Liver (tissue), 9 donors: ENCODE data around the gene S100A4. TPM values are rescaled to one million over a fixed set of nuclear protein-coding genes. Genes with fewer than 3 reads are reported as not detected.
"Not testable (repeated sequence)": the region's sequence is repeated elsewhere in the genome, so short reads cannot be mapped to it uniquely, and the experiment has no call there.

ENCODE experiments used
- DNase-seq: peaks from one replicate; pipeline ENCODE4 v3.0.0-alpha.2; 2017; ENCODE audit warnings: low spot score
- H3K27ac ChIP-seq, 2 donors: one replicate each; pipeline ENCODE4 v1.7.0; 2013; ENCODE audit warnings: inconsistent platforms in 2 of 2, low read length in 2 of 2, control low read depth in 1 of 2, low read depth in 1 of 2, mild to moderate bottlenecking in 1 of 2
- H3K27me3 ChIP-seq, 4 donors: one replicate each; pipeline versions ENCODE4 v1.6.1 to v1.7.0; 2013; ENCODE audit warnings: low read length in 3 of 4, inconsistent platforms in 1 of 4, mild to moderate bottlenecking in 1 of 4, moderate library complexity in 1 of 4; ENCODE audit not compliant: control insufficient read depth in 4 of 4, insufficient read depth in 4 of 4
- H3K36me3 ChIP-seq, 4 donors: one replicate each; pipeline versions ENCODE4 v1.6.1 to v1.7.0; 2013; ENCODE audit warnings: low read length in 3 of 4, mild to moderate bottlenecking in 3 of 4, low read depth in 1 of 4, moderate library complexity in 1 of 4; ENCODE audit not compliant: control insufficient read depth in 4 of 4, insufficient read depth in 3 of 4
- H3K4me1 ChIP-seq, 4 donors: one replicate each; pipeline versions ENCODE4 v1.6.1 to v1.7.0; 2013; ENCODE audit warnings: low read length in 3 of 4, mild to moderate bottlenecking in 3 of 4, moderate library complexity in 1 of 4; ENCODE audit not compliant: control insufficient read depth in 4 of 4, insufficient read depth in 4 of 4
- H3K4me3 ChIP-seq, 3 donors: one replicate each; pipeline versions ENCODE4 v1.6.1 to v1.7.0; 2013; ENCODE audit warnings: low read length in 3 of 3, control low read depth in 1 of 3, low read depth in 1 of 3, mild to moderate bottlenecking in 1 of 3
- H3K9ac ChIP-seq, 2 donors: one replicate each; pipeline ENCODE4 v1.7.0; 2013; ENCODE audit warnings: low read length in 2 of 2, mild to moderate bottlenecking in 2 of 2, moderate library complexity in 2 of 2, control low read depth in 1 of 2, low read depth in 1 of 2
- H3K9me3 ChIP-seq, 4 donors: one replicate each; pipeline versions ENCODE4 v1.6.1 to v1.7.0; 2013; ENCODE audit warnings: low read length in 3 of 4; ENCODE audit not compliant: control insufficient read depth in 4 of 4
- EGR1 ChIP-seq, 2 donors: IDR thresholded peaks; 2 replicates each; pipeline ENCODE4 v1.6.1; 2016 to 2018; ENCODE audit warnings: antibody characterized with exemption in 2 of 2, low read depth in 2 of 2
- FOXA1 ChIP-seq: IDR thresholded peaks from 2 replicates; pipeline ENCODE4 v1.6.1; 2016; ENCODE audit warnings: antibody characterized with exemption
- FOXA2 ChIP-seq: IDR thresholded peaks from 2 replicates; pipeline ENCODE4 v1.6.1; 2016; ENCODE audit warnings: antibody characterized with exemption
- GABPA ChIP-seq, 2 donors: IDR thresholded peaks in 1 of 2; conservative IDR thresholded peaks in 1 of 2; 2 replicates each; pipeline ENCODE4 v1.6.1; 2016; ENCODE audit warnings: antibody characterized with exemption in 2 of 2, mild to moderate bottlenecking in 1 of 2, moderate library complexity in 1 of 2
- HNF4A ChIP-seq, 2 donors: conservative IDR thresholded peaks; 2 replicates each; pipeline ENCODE4 v1.6.1; 2016; ENCODE audit warnings: antibody characterized with exemption in 2 of 2, mild to moderate bottlenecking in 2 of 2
- HNF4G ChIP-seq: IDR thresholded peaks from 2 replicates; pipeline ENCODE4 v1.6.1; 2016; ENCODE audit warnings: antibody characterized with exemption
- JUND ChIP-seq, 2 donors: IDR thresholded peaks; 2 replicates each; pipeline ENCODE4 v1.6.1; 2016; ENCODE audit warnings: antibody characterized with exemption in 2 of 2
- NR2F2 ChIP-seq: IDR thresholded peaks from 2 replicates; pipeline ENCODE4 v1.6.1; 2016; ENCODE audit warnings: antibody characterized with exemption
- RAD21 ChIP-seq, 2 donors: IDR thresholded peaks; 2 replicates each; pipeline ENCODE4 v1.6.1; 2016; ENCODE audit warnings: antibody characterized with exemption in 2 of 2, mild to moderate bottlenecking in 2 of 2
- SP1 ChIP-seq: IDR thresholded peaks from 2 replicates; pipeline ENCODE4 v1.6.1; 2018; ENCODE audit warnings: antibody characterized with exemption, mild to moderate bottlenecking
- YY1 ChIP-seq: IDR thresholded peaks from 2 replicates; pipeline ENCODE4 v1.6.1; 2016; ENCODE audit warnings: antibody characterized with exemption, mild to moderate bottlenecking
- WGBS: extraction: QIAGEN DNeasy Blood & Tissue Kit; methylation state at CpG from one replicate; pipeline ENCODE4 v1.1.7; 2013; 5-methylcytosine and 5-hydroxymethylcytosine counted together
- polyA plus RNA-seq, 2 donors: library from polyadenylated mRNA; stranded (reverse) in 1 of 2; unstranded in 1 of 2; fragments of 200-250 nt in 1 of 2; fragments of >200 nt in 1 of 2; fragmentation: Nextera tagmentation in 1 of 2; extraction: Ambion mirVana in 1 of 2; gene quantifications; one replicate each; pipeline versions ENCODE4 v1.2.1 to v1.2.3, GENCODE V29; 2013 to 2015
- total RNA-seq, 2 donors: library from RNA; depleted of rRNA; stranded (reverse); fragments of >200 nt; gene quantifications; one replicate each; pipeline ENCODE4 v1.2.3, GENCODE V29; 2014
- TF ChIP-seq, protein P1 (sequence below): IDR thresholded peaks from 2 replicates; pipeline ENCODE4 v1.6.1; 2016; ENCODE audit warnings: antibody characterized with exemption, mild to moderate bottlenecking
- TF ChIP-seq, protein P2 (sequence below): IDR thresholded peaks from 2 replicates; pipeline ENCODE4 v1.6.1; 2016; ENCODE audit warnings: antibody characterized with exemption
- TF ChIP-seq, protein P3 (sequence below): IDR thresholded peaks from 2 replicates; pipeline ENCODE4 v1.6.1; 2016; ENCODE audit warnings: antibody characterized with exemption
- TF ChIP-seq, protein P4 (sequence below): fragments of 150-350 bp; IDR thresholded peaks from 2 replicates; pipeline ENCODE4 v1.5.1; 2017; ENCODE audit warnings: improper control_type of control experiment, low read depth, low read length; ENCODE audit not compliant: missing input control
- TF ChIP-seq, protein P5 (sequence below): IDR thresholded peaks from 2 replicates; pipeline ENCODE4 v1.6.1; 2016; ENCODE audit warnings: antibody characterized with exemption
- donor health status: healthy.
- donor health status: healthy.
- donor health status: healthy.
- donor health status: healthy.
- donor health status: healthy.

Gene S100A4
- total and polyA plus RNA-seq, 4 donors: 4.8 to 69.8 (median 16.7) TPM

DNA sequence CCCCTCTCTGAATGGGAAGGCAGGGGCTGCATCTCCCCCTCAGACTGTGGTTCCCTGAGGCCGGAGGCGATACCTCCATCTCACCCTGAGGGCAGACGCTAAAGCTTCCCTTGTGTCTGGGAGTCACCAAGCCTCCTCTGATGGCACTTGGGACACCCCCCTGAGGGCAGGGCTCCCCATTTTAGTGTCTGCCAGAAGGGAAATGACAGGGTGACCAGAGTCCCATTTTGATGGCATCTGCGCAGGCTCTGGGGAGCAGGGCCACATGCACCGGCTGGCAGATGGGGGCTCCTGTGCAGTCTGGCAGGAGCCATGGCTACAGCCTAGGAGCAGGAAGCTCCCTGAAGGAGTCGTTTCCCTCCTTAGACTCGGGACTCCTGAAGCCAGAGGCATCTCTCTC lies 18.4 kb upstream of the S100A4 start:
- H3K27ac ChIP-seq: no peak overlapping the region

DNA sequence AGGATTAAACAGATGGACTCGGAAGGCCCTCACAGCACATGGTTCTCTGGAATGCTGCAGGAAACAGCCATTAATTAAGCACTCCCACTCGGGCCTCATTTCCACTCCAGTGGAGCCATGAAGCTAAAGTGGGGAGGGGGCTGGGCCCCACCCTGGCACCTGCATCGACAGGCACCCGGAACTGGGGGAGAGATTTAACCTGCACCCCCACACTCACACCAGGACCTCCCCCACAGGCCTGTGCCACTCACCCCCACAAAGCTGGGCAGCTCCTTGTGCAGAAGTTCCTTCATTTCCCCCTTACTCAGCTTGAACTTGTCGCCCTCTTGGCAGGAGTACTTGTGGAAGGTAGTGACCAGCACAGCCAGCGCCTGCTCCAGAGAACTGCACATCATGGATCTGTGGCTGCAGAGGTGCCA lies 17.9 kb upstream of the S100A4 start:
- 82% methylated on average over 6 of the region's 6 CpGs for WGBS
- Histone ChIP-seq H3K27ac (no peak overlapping the region), H3K27me3 (no peaks in the 10 kb centered on the region), H3K9me3 (no peaks in the 10 kb centered on the region), H3K4me3 (no peak overlapping the region), H3K4me1 (peaks cover 0 to 4% (median 2%) of the 10 kb centered on the region in 4 donors), H3K9ac (no peak overlapping the region), H3K36me3 (no peaks in the 10 kb centered on the region)
- TF ChIP-seq GABPA (IDR thresholded peaks at IDR 0.05 in 1 of 2, conservative IDR thresholded peaks at IDR 0.05 in 1 of 2): no peak
- no peak for TF ChIP-seq FOXA2
- no peak for TF ChIP-seq YY1
- TF ChIP-seq EGR1 (IDR thresholded peaks at IDR 0.05; ENCODE audit: low read depth in 2 of 2): no peak
- no peak for TF ChIP-seq HNF4G
- TF ChIP-seq, protein P1, sequence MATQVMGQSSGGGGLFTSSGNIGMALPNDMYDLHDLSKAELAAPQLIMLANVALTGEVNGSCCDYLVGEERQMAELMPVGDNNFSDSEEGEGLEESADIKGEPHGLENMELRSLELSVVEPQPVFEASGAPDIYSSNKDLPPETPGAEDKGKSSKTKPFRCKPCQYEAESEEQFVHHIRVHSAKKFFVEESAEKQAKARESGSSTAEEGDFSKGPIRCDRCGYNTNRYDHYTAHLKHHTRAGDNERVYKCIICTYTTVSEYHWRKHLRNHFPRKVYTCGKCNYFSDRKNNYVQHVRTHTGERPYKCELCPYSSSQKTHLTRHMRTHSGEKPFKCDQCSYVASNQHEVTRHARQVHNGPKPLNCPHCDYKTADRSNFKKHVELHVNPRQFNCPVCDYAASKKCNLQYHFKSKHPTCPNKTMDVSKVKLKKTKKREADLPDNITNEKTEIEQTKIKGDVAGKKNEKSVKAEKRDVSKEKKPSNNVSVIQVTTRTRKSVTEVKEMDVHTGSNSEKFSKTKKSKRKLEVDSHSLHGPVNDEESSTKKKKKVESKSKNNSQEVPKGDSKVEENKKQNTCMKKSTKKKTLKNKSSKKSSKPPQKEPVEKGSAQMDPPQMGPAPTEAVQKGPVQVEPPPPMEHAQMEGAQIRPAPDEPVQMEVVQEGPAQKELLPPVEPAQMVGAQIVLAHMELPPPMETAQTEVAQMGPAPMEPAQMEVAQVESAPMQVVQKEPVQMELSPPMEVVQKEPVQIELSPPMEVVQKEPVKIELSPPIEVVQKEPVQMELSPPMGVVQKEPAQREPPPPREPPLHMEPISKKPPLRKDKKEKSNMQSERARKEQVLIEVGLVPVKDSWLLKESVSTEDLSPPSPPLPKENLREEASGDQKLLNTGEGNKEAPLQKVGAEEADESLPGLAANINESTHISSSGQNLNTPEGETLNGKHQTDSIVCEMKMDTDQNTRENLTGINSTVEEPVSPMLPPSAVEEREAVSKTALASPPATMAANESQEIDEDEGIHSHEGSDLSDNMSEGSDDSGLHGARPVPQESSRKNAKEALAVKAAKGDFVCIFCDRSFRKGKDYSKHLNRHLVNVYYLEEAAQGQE: no peak
- TF ChIP-seq FOXA1: no peak
- TF ChIP-seq SP1: no peak
- TF ChIP-seq, protein P2, sequence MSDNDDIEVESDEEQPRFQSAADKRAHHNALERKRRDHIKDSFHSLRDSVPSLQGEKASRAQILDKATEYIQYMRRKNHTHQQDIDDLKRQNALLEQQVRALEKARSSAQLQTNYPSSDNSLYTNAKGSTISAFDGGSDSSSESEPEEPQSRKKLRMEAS: no peak
- no peak for TF ChIP-seq HNF4A (conservative IDR thresholded peaks at IDR 0.05)
- TF ChIP-seq JUND (IDR thresholded peaks at IDR 0.05): no peak
- TF ChIP-seq, protein P3, sequence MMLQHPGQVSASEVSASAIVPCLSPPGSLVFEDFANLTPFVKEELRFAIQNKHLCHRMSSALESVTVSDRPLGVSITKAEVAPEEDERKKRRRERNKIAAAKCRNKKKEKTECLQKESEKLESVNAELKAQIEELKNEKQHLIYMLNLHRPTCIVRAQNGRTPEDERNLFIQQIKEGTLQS: no peak
- TF ChIP-seq RAD21 (IDR thresholded peaks at IDR 0.05): no peak
- TF ChIP-seq, protein P4, sequence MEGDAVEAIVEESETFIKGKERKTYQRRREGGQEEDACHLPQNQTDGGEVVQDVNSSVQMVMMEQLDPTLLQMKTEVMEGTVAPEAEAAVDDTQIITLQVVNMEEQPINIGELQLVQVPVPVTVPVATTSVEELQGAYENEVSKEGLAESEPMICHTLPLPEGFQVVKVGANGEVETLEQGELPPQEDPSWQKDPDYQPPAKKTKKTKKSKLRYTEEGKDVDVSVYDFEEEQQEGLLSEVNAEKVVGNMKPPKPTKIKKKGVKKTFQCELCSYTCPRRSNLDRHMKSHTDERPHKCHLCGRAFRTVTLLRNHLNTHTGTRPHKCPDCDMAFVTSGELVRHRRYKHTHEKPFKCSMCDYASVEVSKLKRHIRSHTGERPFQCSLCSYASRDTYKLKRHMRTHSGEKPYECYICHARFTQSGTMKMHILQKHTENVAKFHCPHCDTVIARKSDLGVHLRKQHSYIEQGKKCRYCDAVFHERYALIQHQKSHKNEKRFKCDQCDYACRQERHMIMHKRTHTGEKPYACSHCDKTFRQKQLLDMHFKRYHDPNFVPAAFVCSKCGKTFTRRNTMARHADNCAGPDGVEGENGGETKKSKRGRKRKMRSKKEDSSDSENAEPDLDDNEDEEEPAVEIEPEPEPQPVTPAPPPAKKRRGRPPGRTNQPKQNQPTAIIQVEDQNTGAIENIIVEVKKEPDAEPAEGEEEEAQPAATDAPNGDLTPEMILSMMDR: no peak
- TF ChIP-seq, protein P5, sequence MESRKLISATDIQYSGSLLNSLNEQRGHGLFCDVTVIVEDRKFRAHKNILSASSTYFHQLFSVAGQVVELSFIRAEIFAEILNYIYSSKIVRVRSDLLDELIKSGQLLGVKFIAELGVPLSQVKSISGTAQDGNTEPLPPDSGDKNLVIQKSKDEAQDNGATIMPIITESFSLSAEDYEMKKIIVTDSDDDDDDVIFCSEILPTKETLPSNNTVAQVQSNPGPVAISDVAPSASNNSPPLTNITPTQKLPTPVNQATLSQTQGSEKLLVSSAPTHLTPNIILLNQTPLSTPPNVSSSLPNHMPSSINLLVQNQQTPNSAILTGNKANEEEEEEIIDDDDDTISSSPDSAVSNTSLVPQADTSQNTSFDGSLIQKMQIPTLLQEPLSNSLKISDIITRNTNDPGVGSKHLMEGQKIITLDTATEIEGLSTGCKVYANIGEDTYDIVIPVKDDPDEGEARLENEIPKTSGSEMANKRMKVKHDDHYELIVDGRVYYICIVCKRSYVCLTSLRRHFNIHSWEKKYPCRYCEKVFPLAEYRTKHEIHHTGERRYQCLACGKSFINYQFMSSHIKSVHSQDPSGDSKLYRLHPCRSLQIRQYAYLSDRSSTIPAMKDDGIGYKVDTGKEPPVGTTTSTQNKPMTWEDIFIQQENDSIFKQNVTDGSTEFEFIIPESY: no peak
- DNase-seq: no peak

More for the DNA sequence above, 18.4 kb upstream of the S100A4 start:
- no peaks in the 10 kb centered on the region for H3K9me3 ChIP-seq
- 96% methylated on average over 7 of the region's 7 CpGs for WGBS
- no peak overlapping the region for H3K9ac ChIP-seq
- peaks cover 0 to 9% (median 4%) of the 10 kb centered on the region in 4 donors for H3K4me1 ChIP-seq
- no peak for DNase-seq
- no peaks in the 10 kb centered on the region for H3K27me3 ChIP-seq
- TF ChIP-seq NR2F2 (no peak), JUND (IDR thresholded peaks at IDR 0.05) (no peak), EGR1 (IDR thresholded peaks at IDR 0.05; ENCODE audit: low read depth in 2 of 2) (no peak)
- no peaks in the 10 kb centered on the region for H3K36me3 ChIP-seq
- H3K4me3 ChIP-seq: no peak overlapping the region

DNA sequence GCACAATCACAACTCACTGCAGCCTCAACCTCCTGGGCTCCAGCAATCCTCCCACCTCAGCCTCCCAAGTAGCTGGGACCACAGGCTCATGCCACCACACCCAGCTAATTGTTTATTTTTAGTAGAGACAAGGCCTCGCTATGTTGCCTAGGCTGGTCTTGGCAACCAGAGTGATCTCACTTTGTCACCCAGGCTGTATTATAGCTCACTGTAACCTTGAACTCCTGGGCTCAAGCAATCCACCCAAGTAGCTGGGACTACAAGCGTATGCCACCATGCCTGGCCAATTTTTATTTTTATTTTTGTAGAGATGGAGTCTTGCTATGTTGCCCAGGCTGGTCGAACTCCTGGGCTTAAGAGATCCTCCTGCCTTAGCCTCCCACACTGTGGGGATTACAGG lies 16.4 kb upstream of the S100A4 start:
- H3K27ac ChIP-seq, H3K4me1 ChIP-seq, H3K27me3 ChIP-seq, H3K9me3 ChIP-seq, H3K9ac ChIP-seq, H3K4me3 ChIP-seq, DNase-seq, H3K36me3 ChIP-seq: not testable (repeated sequence)
- WGBS: 93% methylated on average over 3 of the region's 3 CpGs
